Gastrocnemius medialis (tissue), 4 donors: ENCODE results near the gene ZNF263.

Experiments
- POLR2A ChIP-seq, 2 donors: fragments of 450-650 bp; IDR thresholded peaks; one replicate each; pipeline ENCODE4 v1.6.1; 2017; ENCODE audit warnings: antibody characterized with exemption in 2 of 2, mild to moderate bottlenecking in 2 of 2, moderate library complexity in 2 of 2
- TF ChIP-seq, protein P1 (sequence below), 5 experiments: fragments of 450-650 bp in 3 of 5; fragments of 200-600 bp in 2 of 5; sonication (generic) in 2 of 5; IDR thresholded peaks in 4 of 5; conservative IDR thresholded peaks in 1 of 5; 1 replicate in 4 of 5; 2 replicates in 1 of 5; pipeline ENCODE4 v1.5.1; 2016 to 2019; ENCODE audit warnings: antibody characterized with exemption in 5 of 5, mild to moderate bottlenecking in 3 of 5, moderate library complexity in 3 of 5

DNA sequence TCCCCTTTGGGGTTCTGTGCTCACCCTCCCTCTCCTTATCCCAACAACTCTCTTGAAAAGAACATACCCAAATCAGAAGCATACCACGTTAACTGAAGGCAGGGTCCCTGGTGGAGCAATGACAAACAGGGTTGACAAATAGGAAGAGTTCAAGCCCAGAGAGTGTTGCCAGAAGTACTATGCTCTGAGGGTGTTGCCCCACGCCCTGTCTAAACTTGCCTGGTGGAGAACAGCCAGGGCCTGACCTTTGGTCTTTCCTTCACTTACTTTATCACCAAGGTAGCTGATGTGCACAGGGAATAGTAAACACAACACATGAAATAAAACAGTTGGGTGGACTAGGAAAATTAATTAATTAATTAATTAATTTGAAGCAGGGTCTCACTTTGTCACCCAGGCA lies 45.4 kb downstream of the ZNF263 start:
- TF ChIP-seq, protein P1, sequence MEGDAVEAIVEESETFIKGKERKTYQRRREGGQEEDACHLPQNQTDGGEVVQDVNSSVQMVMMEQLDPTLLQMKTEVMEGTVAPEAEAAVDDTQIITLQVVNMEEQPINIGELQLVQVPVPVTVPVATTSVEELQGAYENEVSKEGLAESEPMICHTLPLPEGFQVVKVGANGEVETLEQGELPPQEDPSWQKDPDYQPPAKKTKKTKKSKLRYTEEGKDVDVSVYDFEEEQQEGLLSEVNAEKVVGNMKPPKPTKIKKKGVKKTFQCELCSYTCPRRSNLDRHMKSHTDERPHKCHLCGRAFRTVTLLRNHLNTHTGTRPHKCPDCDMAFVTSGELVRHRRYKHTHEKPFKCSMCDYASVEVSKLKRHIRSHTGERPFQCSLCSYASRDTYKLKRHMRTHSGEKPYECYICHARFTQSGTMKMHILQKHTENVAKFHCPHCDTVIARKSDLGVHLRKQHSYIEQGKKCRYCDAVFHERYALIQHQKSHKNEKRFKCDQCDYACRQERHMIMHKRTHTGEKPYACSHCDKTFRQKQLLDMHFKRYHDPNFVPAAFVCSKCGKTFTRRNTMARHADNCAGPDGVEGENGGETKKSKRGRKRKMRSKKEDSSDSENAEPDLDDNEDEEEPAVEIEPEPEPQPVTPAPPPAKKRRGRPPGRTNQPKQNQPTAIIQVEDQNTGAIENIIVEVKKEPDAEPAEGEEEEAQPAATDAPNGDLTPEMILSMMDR (IDR thresholded peaks at IDR 0.05 in 4 of 5, conservative IDR thresholded peaks at IDR 0.05 in 1 of 5) = no peak
- no peak for TF ChIP-seq POLR2A (IDR thresholded peaks at IDR 0.05)
